AG04449 (cell line): Measurements from ENCODE around the gene PCDHA8.
"Not testable (repeated sequence)": the region's sequence is repeated elsewhere in the genome, so short reads cannot be mapped to it uniquely, and the experiment has no call there.

ENCODE experiments used
- CTCF ChIA-PET: fragments of 350-600 bp; formaldehyde crosslinking; extraction: SDS; loops from one replicate; lab custom pipeline; 2021; ENCODE audit warnings: antibody characterized with exemption; lab: Yijun Ruan, JAX
- POLR2A ChIA-PET: fragments of 400-600, 350-600 bp; formaldehyde crosslinking; extraction: SDS; loops from one replicate; lab custom pipeline; 2020; ENCODE audit warnings: antibody characterized with exemption, inconsistent platforms; lab: Yijun Ruan, JAX
- DNase-seq: peaks from one replicate; pipeline ENCODE4 v3.0.0-alpha.2; 2010; ENCODE audit warnings: low read depth, low spot score
- H3K4me3 ChIP-seq: 2 replicates; pipeline ENCODE4 v1.5.1; 2011; ENCODE audit warnings: low read depth, mild to moderate bottlenecking, control low read depth, low read length
- CTCF ChIP-seq: IDR thresholded peaks from one replicate; pipeline ENCODE4 v1.5.1; 2011; ENCODE audit warnings: mild to moderate bottlenecking, moderate library complexity, low read length, control low read depth, inconsistent platforms; ENCODE audit not compliant: insufficient read depth; ENCODE audit errors: missing control alignments

The PCDHA8 gene

GRCh38 chr5:140869555-140869886, 28.5 kb downstream of the PCDHA8 start:
- no peak for DNase-seq
- no peak overlapping the region for H3K4me3 ChIP-seq
- ChIA-PET POLR2A (no interaction called here), CTCF (no interaction called here)
- no peak for TF ChIP-seq CTCF

GRCh38 chr5:140870221-140871201, 29.5 kb downstream of the PCDHA8 start:
- no peak overlapping the region for H3K4me3 ChIP-seq
- DNase-seq, result no peak
- ChIA-PET POLR2A (no interaction called here), CTCF (no interaction called here)
- TF ChIP-seq CTCF, result no peak

GRCh38 chr5:140875085-140876065, 34.4 kb downstream of the PCDHA8 start, which contains the start of gene PCDHA12:
Gene PCDHA12, plus strand, starts transcription at chr5:140875308. Its CDS starts 165 bp downstream, at chr5:140875473.
- CTCF ChIA-PET, result no interaction called here
- TF ChIP-seq CTCF, result no peak
- no peak within 1 kb of the TSS for H3K4me3 ChIP-seq
- DNase-seq, result no peak
- POLR2A ChIA-PET, result no interaction called here

- DNase-seq, CTCF ChIA-PET, H3K4me3 ChIP-seq, POLR2A ChIA-PET: not testable (repeated sequence)
Observed at GRCh38 chr5:140876541-140877261, 35.7 kb downstream of the PCDHA8 start.

GRCh38 chr5:140877262-140877581, 36.2 kb downstream of the PCDHA8 start:
- no peak for DNase-seq
- CTCF ChIA-PET, result no interaction called here
- TF ChIP-seq CTCF, result no peak
- H3K4me3 ChIP-seq, result no peak overlapping the region
- POLR2A ChIA-PET, result no interaction called here

- no peak for DNase-seq
- H3K4me3 ChIP-seq, result no peak within 1 kb of the TSS
- TF ChIP-seq CTCF, result no peak
- POLR2A ChIA-PET, result no interaction called here
- CTCF ChIA-PET, result no interaction called here
Observed at GRCh38 chr5:140881889-140882590, 41.1 kb downstream of the PCDHA8 start, which contains the start of gene PCDHA13. Gene PCDHA13, plus strand, starts transcription at chr5:140882124. Its CDS starts 145 bp downstream, at chr5:140882269.
